ENCODE results near the gene COPS2.
A peak's percentile ranks its signal among the peaks of the same experiment; 100 is the strongest.
"Not testable (repeated sequence)": the region's sequence is repeated elsewhere in the genome, so short reads cannot be mapped to it uniquely, and the experiment has no call there.

Gene COPS2

DNA sequence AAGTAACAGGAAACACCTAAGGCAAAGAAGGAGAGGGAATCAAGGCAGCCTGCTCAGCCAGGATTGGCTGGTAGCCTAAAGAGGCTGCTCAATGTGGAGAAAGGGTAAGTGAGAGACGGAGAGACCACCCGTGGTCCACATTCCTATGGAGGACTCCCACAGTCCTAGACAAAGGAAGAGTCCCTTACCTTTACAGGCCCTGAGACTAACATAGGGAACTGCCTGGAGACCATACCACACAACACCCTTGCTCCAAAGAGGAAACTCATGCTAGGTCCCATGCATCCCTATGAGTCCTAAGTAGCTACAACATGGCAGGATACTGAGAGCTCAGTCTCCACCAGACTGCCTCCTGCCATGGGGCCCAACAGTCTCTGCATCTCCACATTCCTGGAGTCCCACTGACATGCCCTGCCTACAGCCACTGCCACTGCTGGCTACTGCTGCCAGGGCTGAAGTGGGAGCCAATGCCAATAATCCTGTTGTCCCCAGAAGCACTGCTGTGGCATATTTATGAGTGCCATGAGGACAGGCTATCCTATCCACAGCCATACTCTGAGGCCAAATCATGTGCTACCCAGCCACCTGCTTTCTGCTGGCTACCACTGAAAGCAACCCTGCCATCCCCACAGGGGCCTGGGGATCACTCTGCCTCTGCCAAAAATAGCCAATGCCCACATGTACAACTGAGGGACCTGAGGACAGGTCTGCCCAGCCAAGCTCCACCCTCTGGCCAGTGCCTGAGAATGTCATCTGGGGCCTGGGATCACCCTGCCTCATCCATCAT is 45.0 kb downstream of the COPS2 start:
- DNase-seq: no peak

DNA sequence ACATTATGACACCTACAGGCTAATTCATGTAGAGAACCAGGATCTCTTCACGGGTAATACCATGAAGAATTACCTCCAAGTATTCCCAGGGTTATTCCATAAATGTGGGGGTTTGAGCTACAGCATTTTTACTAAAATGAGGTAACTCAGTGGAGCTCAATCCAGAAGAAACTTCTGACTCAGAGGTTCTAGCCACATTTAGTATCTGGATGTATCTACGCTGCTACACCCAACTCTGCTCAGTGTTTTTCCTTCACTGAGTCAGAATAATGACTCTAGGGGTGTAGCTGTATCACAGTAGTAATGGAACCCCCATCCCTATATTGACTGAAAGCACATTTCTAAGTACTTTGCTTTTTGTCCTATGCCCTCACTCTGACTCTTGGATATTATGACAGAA is 52.4 kb downstream of the COPS2 start:
- DNase-seq: no peak

DNA sequence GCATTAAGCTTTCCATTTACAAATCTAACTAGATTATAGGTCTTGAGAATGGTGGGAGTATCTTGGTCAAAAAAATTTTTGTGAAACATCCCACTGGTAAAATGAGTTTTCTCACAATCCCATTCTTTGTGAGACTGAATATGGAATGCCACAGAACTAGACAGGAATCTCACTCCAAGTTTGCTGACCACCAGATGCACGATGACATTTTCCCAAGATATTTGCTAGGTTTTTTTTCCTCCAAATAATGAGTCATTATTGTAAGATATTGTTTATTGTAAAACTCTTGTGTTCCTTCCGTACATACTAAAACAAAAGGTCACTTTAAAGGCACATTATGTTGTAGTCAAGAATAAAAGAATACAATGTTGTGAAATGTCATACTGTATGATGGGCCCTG is 53.9 kb downstream of the COPS2 start:
- no peak for DNase-seq

DNA sequence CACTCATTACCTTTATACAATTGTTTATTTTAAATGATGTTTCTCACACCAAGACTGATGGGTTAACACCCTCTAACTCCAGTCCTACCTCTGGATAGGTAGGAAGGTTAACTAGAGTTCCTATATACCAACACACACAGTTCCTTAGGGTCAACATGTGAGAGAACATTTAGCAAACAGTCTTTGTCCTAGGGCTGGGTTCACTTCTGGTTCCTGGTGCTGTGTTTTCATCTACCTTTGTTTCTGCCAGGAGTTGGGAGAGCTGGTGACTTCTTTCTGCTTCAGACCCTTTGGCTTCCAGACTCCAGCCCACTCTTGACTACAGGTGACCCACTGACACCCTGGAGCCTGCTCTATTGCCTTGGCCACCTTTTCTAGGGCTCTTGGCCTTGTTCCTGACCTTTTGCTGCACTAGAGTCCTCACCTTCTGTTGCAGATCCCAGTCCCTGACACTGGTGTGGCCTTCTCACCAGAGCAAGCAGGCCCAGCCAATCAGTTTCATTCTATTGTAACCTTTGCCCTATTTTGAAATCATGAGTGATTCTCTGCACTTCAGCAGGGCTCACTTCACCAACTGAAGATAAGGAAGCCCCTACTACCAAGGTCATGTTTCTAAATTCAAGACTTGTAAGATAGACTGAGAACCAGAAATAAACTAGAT is 59.2 kb downstream of the COPS2 start:
- no peak for DNase-seq

DNA sequence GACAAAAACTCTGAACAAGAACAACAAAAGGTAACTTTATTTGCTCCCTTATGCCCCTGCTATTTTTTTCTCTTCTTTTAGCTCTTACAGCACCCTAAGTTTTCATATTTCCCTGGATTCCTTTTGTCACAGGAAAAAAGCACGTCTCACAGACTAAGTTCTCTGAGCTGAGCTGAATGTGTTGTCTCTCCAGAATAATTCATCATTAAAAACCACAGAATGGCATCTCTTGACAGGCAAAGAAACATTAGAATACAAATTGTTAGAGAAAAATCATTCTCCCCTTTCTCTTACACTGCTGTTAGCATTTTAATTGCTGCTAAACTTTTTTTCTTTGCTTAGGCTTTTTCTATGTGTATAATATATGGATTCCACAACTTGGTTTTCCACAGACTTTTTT is 60.5 kb downstream of the COPS2 start:
- DNase-seq: no peak

DNA sequence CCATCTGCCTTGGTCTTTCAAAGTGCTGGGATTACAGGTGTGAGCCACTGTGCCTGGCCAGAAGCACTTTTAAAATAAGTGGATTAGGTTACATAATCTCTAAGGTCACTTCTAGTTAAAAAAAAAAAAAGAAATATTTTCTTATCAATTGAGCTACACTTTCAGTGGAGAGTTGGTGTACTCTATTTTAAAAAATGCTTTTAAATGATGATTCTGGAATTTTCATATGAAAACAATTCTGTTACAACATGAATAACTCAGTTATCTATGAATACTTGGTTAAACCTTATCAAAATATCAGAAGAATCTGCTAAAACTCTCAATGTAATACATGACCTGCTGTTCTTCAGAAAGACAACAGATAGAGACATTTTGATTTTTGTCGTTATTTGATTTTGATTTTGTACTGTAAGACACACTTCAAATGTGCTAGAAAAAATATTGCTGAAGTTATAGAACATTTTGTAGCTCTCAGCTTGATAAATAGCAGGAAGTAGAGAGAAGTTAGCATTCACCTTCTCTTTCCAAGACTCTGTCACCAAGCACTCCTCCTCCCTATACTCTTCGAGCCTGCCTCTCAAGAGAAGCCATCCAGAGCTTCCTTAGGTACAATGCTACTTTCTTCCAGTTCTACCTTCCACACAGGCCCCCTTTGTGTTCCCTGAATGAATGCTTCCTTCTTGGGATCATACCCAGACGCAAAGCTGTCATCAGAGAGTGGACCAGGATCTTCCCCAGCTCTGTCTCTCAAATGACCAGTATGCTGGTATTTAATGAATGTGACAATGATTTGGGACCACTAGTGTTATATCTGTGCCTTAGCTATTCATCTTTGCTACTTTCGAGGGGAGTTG is 61.9 kb downstream of the COPS2 start:
- no peak for DNase-seq

DNA sequence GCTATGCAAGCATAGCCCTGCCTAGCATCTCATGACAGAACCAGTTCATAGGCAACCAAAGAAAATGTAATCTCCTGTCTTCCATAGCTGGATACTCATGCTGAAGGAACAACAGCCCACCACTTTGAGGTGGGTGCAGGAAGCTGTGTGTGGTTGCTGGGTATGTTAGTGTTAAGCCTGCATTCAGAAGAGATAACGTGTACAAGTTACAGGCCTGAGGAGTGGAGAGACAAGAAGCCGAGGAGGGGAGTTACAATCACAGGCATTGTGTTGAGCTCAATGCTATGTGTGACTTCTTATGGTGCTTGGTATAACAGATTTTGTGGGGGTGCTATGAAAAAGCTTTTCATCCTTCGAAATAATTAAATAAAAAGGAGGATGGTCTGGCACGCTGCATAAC is 66.4 kb downstream of the COPS2 start:
- DNase-seq: peak in 23 of 56 donors; percentile 2 to 56 (median 19)

DNA sequence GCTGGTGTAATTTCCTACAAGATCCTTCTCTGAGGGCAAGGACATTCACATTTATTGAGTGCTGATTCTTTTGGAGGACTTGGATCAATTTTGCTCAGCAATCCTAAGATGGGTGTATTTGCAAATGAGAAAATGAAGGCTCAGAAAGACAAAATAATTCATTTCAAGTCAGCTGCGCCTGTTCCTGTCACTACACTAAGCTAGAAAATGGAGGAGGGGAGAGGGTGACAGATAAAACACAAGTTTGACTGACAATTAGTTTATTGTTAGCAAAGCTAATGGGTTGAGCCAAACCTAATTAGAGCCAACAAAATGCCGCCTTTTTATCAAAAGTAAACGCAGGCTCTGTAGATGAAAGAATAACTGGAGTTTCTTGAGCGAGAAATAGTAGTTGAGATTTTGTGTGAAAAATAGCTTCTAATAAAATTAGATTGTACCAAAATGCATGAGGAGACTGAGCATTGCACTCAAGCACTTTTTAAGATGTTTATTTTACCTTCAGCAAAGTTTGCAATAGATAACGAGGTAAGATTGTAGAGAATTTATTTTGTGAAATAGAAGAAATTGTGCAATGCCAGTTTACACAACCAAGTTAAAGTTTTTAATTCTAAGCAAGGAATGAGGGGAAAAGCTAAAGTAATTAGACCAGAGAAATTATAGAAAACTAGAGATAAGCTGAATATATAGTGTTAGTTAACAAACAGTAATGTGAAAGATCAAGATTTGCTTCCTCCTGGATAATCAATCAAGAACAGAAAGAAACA is 69.5 kb downstream of the COPS2 start:
- DNase-seq: peak in 5 of 56 donors; percentile 6 to 39 (median 31)

DNA sequence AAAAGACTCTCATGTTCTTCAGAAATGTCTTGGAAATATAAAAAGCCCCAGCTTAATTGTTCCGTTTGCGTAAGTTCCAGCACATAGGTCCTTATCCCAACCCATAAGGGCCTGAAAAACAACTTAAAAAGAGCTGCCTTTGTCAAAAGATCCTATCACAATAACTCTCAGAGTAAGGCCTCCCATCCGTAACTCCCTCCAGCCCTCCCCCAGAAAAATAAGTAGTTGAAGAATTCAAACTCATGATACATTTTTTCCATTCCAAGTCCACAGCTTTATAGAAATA is 71.2 kb downstream of the COPS2 start:
- DNase-seq: no peak

DNA sequence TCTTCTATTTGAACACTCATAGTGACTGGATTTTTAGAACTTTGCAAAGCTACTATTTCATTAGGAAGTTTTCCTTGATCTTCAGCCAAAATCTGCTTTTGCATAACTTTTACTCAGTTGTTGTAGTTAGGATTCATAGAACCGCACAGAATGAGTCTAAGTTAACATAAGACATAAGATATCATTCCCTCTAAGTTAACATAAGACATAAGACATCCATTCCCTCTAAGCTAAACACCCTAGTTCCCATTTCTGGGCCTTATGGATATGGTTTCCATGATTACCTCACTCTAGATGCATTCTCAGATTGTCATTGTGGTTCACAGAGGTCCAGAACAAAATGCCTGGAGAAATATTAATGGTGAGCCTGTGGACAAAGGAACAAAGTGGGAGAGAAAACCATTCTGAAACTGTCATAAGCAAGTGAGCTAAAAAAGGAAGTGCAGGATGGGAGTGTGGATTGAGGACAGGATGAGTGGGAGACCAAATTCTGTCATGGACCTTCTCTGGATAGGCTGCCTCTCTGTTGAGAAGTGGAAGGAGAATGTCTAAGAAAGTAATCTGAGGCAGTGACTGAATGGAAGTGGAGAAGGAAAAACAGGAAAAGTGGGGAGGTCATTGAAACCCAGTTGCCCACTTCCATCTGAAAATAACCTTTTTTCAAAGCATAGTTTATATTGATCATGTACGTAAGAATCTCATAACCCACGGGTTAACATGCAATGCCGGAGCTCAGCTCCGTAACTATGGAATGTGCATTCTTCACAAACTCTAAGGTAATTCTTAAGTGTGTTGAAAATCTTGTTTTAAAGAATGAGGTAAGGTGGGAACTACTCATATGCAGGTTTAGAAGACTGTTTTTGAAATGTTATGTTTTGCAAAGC is 71.8 kb downstream of the COPS2 start:
- DNase-seq: no peak

DNA sequence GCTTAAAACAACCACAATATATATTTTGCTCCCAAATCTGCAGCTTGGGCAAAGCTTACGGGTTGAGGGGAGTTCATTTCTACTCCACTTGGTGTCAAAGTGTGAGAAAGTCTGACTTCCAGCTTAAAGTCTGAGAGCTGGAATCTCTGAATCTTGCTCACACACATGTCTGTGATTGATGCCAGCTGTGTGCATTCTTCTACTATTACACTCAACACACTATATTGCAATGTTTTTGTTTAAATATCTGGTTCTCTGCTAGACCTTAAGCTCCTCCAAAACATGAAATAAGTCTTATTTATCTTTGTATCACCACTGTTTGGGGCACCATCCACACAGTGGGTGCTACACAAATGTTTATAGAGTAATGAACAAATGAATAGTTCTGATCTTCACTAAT is 72.4 kb downstream of the COPS2 start:
- no peak for DNase-seq

DNA sequence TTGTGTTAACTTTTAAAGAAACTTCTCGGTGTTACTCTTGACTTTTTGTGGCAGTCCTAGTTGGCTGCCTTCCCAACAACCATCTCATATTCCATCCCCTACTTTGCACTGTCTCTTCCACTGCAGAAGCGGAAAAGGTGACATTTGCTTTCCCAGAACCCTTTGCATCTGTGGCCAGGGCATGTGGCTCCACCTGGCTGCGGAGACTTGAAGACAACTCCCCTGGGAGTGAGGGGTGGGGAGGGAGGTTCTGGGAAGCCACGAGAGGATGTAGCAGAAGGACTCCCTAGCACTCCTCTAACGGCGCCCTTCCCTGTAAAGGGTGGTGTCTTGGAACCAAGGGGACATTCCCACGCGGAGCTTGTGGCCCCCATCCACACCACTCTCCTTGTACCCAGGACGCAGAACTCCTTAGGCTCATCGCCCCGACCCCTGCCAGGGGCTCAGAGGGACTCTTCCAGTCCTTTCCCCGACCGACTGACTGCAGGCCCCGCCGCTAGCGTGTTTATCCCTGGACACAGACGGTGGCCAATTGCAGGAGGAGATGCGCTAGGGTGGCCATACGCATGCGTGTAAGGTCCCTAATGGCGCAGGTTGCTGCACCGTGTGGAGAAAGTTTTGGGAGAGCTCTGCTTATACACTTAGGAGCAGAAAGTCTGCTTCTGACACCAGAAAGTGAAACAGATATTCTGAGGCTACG is 75.9 kb downstream of the COPS2 start:
- DNase-seq: no peak

DNA sequence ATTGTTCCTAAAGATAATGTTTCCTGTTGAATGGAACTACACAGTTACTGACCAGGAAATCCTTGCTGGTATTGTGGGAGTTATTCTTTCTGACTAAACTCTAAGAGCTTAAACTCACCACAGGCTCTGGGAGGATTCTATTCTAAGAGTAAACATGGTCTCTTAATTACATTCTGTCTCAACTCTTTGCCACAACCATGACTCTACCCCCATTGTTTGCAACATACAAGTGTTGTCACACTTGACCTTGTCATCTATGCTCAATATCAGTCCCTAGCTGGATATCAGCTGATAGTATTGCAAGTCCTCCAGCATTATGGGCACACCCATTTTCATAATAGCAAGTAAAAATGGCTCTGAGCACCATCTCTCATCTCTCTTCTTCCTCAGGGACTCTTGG is 79.5 kb downstream of the COPS2 start:
- DNase-seq: no peak

DNA sequence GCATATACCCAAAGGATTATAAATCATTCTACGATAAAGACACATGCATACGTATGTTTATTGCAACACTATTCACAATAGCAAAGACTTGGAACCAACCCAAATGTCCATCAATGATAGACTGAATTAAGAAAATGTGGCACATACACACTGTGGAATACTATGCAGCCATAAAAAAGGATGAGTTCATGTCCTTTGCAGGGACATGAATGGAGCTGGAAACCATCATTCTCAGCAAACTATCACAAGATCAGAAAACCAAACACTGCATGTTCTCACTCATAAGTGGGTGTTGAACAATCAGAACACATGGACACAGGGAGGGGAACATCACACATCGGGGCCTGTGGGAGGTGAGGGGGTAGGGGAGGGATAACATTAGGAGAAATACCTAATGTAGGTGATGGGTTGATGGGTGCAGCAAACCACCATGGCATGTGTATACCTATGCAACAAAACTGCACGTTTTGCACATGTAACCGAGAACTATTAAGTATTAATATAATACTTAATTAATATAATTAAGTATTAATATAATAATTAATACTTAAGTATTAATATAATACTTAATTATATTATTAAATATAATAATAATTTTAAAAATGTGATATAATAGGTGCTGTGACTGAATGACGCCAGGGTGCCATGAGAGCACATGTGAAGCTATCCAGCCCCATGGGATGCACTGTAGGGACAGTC is 80.7 kb downstream of the COPS2 start:
- DNase-seq: not testable (repeated sequence)
